ENCODE measurements around the gene ZMYND11. TPM values are rescaled to one million over a fixed set of nuclear protein-coding genes. Genes with fewer than 3 reads are reported as not detected.
"Not testable (repeated sequence)": the region's sequence is repeated elsewhere in the genome, so short reads cannot be mapped to it uniquely, and the experiment has no call there.

The ZMYND11 gene
- total and polyA plus RNA-seq, 9 of the 15 experiments (the other 6 are each of a cell fraction or from before 2014, with no cell fraction given) = 2.7 to 13.8 (median 8.8) TPM

- H3K9me3 ChIP-seq (replicated peaks; ENCODE audit: control insufficient read depth, insufficient read depth, low read depth, low read length); ATAC-seq; H3K9me1 ChIP-seq (ENCODE audit: control insufficient read depth, insufficient read depth, low read length); H3K4me2 ChIP-seq (ENCODE audit: insufficient read depth, low read length); CTCF ChIA-PET (ENCODE audit: low intra/inter-chr PET ratio); H3K36me3 ChIP-seq (ENCODE audit: control insufficient read depth, insufficient read depth, low read length); H3K9ac ChIP-seq (ENCODE audit: insufficient read depth in 1 of 2, low read depth in 2 of 2, low read length in 2 of 2); in situ Hi-C loops (cut with MboI); H2AFZ ChIP-seq (ENCODE audit: low read depth, low read length); H3K4me1 ChIP-seq (replicated peaks in 1 of 2; ENCODE audit: control insufficient read depth in 2 of 2, insufficient read depth in 2 of 2, low read length in 2 of 2); H3K27ac ChIP-seq (ENCODE audit: extremely low read depth, low read depth, low read length); H3K4me3 ChIP-seq; H3K79me2 ChIP-seq (ENCODE audit: control insufficient read depth, insufficient read depth, low read length); BruUV-seq (replicated peaks); intact Hi-C loops (cut with micrococcal nuclease); POLR2A ChIA-PET; H4K20me1 ChIP-seq (replicated peaks; ENCODE audit: control insufficient read depth, insufficient read depth, low read length); FAIRE-seq; DNase-seq (ENCODE audit: extremely low read depth in 1 of 4, low spot score in 3 of 4): not testable (repeated sequence)
- peak; percentile 64 for TF ChIP-seq GABPA (tag; conservative IDR thresholded peaks at IDR 0.05; ENCODE audit: low read depth)
- peak in 1 of 3 experiments; percentile 82; a peak in 2 of 6 replicates for TF ChIP-seq ZBTB11 (CRISPR knock-in tag; IDR thresholded peaks at IDR 0.05)
- 13% methylated on average over 13 of the region's 31 CpGs for WGBS (ENCODE audit: insufficient coverage, low coverage, missing lambda C conversion rate)
- H3K27me3 ChIP-seq (ENCODE audit: control insufficient read depth in 2 of 2, insufficient read depth in 2 of 2, low read length in 2 of 2) = peaks cover 28 to 44% of the 10 kb centered on the region in 2 experiments; a peak in 4 of 5 replicates
Measured at GRCh38 chr10:300580-300979, 165.3 kb downstream of the ZMYND11 start.

Measured in K562 (cell line).